Amygdala (tissue), 56 donors: Measurements from ENCODE around the gene KRTAP10-5.
A peak's percentile ranks its signal among the peaks of the same experiment; 100 is the strongest.
"Not testable (repeated sequence)": the region's sequence is repeated elsewhere in the genome, so short reads cannot be mapped to it uniquely, and the experiment has no call there.

Source experiments
- DNase-seq, 56 donors: peaks; one replicate each; lab custom pipeline; 2025; lab: John Stamatoyannopoulos, UW

Gene KRTAP10-5, protein sequence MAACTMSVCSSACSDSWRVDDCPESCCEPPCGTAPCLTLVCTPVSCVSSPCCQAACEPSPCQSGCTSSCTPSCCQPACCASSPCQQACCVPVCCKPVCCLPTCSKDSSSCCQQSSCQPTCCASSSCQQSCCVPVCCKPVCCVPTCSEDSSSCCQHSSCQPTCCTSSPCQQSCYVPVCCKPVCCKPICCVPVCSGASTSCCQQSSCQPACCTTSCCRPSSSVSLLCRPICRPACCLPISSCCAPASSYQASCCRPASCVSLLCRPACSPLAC

DNA sequence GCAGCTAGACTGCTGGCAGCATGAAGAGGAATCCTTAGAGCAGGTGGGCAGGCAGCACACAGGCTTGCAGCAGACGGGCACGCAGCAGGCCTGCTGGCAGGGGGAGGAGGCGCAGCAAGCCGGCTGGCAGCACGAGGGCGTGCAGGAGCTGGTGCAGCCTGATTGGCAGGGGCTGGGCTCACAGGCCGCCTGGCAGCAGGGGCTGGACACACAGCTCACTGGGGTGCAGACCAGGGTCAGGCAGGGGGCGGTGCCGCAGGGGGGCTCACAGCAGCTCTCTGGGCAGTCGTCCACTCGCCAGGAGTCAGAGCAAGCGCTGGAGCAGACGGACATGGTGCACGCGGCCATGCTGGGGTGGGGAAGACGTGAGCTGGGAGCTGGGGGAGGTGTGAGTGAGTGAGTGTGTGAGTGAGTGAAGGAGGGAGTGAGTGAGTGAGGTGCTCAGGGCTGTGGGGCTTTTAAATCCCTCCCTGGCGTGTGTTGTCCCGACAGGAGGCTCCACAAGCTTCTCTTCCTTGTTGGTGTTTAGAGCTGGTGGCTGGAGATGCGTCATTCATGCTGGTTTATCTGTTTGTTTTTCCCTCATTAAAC is at the start of gene KRTAP10-5:
TSS of gene KRTAP10-5 (minus strand) at position 374 of the 591 bp plus-strand sequence. CDS start at position 348, 26 bp downstream.
- DNase-seq = peak in 3 of 56 donors; percentile 5 to 52 (median 18)

DNA sequence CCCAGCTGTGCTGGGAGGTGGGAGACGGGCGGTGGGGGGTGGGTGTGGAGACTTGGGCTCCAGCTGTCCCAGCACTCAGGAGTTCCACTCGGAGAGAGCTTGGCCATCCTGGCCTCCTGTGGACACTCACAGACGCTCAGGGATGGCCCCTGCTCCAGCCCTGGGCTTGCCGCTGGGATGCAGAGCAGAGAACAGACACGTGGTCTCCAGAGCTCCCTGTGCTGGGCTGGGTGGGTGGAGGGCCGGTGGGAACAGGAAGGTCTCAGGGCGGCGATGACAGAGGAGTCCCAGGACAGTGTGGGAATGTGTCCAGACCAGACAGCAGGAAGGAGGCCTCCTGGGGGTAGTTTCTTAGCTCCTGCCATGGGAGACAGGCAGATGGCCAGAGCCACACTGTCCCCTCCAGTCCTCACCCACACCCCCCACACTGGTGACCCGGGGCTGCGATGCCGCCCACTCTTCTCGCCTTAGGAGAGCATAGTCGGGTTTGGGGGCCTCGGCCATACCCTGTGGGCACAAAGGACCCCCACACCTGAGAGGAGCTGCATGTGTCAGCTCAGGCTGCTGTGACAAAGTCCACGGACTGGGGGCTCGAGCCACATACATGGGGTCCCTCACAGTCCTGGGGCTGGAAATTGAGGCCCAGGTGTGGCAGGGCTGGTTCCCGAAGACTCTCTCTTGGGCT is 48.4 kb upstream of the KRTAP10-5 start:
- DNase-seq = no peak

DNA sequence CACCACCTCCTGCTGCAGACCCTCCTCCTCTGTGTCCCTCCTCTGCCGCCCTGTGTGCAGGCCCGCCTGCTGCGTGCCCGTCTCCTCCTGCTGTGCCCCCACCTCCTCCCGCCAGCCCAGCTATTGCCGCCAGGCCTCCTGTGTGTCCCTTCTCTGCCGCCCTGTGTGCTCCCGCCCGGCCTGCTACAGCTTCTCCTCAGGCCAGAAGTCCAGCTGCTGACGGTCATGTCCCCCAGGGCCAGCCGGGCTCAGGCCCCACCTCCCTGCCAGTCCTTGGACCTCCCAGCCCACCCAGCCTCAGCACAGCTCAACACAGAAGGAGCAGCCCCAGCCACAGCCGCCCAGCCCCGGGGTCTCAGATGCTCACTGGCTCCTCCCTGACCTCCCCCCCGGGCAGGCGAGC is 47.4 kb upstream of the KRTAP10-5 start:
- not testable (repeated sequence) for DNase-seq

DNA sequence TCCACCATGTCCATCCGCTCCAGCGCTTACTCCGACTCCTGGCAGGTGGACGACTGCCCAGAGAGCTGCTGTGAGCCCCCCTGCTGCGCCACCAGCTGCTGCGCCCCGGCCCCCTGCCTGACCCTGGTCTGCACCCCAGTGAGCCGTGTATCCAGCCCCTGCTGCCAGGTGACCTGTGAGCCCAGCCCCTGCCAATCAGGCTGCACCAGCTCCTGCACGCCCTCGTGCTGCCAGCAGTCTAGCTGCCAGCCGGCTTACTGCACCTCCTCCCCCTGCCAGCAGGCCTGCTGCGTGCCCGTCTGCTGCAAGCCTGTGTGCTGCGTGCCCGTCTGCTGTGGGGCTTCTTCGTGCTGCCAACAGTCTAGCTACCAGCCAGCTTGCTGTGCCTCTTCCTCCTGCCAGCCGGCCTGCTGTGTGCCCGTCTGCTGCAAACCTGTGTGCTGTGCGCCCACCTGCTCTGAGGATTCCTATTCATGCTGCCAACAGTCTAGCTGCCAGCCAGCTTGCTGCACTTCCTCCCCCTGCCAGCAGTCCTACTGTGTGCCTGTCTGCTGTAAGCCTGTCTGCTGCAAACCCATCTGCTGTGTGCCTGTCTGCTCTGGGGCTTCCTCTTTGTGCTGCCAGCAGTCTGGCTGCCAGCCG is 46.9 kb upstream of the KRTAP10-5 start:
- DNase-seq = not testable (repeated sequence)

DNA sequence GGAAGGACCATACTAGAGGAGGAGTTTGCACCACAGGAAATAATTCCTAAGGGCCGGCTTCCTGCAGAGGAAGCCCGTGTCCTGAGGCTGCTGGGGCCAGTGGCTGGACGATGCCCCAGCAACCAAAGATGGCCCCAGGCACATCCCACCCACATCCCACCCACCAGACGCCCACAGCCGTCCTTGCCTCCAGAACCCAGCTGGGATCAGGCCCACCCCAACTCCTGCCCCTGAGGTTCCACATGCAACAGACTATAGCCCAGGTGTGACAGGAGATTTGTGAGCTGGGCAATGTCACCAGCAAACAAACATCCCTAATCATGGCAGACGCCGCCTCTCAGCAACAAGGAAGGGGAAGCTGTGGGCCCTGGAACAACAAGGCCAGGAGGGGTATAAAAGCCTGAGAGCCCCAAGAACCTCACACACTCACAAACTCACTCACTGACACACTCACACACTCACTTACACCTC is 46.3 kb upstream of the KRTAP10-5 start, which contains the start of gene KRTAP10-9:
TSS of gene KRTAP10-9 (plus strand) at position 421 of the 471 bp plus-strand sequence. CDS start 79 bp downstream, outside the sequence.
- no peak for DNase-seq

DNA sequence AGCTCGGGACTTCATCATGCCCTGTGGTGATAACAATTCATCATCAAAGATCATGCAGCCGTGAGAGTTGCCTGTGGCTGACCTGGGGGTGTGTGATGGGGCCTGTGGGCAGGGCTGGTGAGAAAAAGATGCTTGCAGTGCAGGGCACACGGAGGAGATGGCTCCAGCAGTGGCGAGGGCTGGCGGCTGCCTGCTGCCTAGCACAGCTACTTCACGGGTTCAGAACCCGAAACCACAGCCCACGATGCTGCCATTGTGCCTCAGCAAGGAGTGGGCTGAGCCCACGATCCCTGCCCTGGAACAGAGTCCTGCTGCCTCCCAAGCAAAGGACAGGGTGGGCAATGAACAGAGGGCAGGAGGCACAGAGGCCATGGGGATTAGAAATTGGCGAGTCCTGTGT is 45.9 kb upstream of the KRTAP10-5 start:
- DNase-seq = no peak

DNA sequence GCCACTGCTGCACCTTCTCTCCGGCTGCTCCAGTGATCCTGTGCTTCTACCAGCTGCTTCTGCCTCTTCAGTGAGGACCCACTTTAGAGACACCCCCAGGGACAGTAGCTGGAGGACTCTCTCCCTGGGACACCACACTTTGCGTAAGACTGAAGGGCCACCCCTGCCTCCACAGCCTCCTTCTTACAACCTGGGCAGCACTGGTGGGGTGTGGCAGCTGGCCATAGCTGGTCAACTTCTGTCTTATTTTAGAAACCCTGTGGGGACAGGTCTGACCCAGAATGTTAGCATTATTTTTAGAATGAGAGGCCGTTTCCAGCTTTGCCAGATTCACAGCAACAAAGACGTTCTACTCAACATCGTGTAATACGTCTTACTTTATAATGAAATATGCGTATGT is 45.4 kb upstream of the KRTAP10-5 start:
- DNase-seq = no peak

DNA sequence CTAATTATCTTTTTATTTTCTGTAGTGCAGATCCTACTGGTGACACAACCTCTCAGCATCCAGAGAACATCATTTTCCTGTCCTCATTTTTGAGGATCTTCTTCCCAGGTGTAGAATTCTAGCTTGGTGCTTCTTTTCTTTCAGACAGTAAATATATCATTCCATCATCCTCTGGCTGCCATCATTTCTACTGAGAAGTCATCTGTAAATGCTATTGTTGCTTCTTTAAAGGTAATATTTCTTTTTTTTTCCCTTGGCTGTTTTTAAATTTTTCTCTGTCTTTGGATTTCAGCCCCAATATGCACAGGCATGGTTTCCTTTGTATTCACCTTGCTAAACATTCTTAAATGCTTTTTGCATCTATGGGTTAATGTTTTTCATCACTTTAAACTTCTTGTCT is 43.2 kb upstream of the KRTAP10-5 start:
- DNase-seq = no peak

DNA sequence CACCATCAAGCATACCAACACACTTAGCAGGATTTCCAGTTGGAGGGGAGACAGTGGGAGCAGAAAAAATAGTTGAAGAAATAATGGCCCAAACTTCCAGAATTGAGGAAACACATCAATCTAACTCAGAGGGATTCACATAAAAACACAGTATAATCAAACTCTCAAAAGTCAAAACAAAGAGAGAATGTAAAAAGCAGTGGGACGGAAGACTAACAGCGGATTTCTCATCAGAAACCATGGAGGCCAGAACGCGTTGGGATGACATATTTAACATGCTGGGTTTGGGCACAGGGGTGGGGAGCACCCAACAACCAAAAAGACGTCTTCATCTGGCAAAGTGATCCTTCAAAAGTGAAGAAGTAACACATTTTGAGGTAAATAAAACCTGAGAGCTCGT is 39.5 kb upstream of the KRTAP10-5 start:
- DNase-seq = no peak

DNA sequence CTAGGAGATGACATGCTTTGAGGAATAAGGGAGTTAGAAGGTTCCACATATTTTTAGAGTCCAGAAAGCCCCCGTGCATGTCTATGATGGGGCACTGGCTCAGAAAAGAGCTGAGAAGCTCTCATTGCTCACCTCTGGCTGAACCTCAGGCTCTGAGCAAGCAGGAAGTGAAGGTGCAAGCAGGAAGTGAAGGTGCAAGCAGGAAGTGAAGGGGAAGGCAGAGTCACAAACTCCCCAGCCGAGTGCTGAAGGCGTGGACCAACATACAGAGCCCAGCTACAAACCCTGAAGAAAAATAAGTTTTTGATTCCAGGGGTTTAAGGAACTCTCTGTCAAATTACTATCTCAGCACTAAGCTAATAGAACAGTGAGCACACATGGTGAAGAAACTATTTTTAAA is 38.5 kb upstream of the KRTAP10-5 start:
- no peak for DNase-seq

DNA sequence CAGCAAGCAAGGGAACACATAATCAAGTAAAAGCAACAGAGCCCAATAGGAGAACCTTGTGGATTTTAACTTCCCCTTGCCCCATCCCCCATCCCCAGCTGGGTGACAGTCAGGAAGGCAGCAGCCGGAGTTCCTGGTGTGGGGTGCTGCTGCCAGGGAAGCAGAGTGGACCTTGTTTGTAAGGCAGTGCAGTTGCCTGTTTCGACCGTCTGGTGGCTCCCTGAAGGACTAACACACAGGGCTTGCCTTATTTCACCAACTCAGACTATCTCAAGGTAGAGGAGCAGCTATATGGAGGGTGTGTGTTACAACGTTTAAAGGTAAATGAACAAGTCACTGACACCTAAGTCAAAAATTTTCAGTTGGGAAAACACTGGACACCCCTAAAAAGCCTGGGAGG is 38.1 kb upstream of the KRTAP10-5 start:
- DNase-seq = peak in 1 of 56 donors; percentile 8

DNA sequence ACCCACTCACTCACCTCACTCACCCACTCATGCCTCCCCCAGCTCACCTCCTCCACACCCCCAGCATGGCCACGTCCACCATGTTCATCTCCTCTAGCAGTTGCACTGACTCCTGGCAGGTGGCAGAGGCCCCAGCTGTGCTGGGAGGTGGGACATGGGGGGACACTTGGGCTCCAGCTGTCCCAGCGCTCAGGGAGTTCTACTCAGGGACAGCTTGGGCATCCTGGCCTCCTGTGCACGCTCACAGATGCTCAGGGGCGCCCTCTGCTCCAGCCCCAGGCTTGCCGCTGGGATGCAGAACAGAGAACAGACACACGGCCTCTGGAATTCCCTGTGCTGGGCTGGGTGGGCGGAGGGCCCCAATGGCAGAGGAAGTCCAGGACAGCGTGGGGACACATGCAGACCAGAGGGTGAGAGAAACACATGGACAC is 36.7 kb upstream of the KRTAP10-5 start:
- DNase-seq = no peak

DNA sequence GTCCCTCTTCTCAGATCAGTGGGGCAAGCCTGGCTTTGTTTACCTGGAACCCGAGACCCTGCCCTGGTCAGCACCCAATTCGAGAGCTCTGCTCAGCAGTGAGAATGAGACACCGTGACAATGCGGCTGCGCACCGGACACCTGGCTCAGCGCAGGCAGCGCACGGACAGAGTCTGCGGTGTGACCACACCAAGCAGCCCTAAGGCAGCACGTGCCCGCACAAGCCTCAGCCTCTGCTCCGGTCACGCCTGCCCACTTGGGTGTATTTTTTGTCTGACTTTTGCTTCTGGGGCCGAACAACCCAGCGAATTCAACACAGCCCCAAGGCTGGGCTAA is 36.2 kb upstream of the KRTAP10-5 start:
- DNase-seq = no peak

DNA sequence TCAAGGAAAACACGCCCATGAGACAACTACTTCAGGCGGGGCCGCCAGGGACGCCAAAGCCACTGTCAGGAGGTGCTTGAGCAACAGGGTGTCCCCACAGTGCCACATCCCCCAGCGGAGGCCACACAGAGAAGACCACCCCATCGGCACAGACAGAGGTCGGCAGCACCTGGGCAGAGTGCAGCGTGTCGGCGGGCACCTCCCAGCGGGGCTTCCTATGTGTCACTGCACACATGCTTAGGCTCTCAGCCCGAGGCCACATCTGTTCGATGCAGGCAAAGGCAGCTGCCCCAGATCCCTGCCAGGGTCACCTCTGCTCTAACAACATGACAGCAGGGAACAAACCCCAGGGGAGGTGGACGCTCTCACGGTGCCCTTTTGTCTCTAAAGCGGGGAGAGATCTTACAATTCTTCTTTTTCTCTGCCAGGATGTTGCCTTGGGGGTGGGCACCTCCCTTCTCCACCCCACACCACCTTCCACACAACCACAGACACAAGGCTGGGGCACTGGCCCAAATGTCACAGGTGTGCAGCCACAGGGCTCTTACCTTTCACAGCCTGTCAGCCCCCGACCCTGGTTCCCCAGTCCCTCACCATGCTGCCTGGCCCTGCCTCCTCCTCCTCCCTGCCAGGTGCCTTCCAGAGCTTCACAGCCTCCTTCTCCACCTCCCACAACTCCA is 35.6 kb upstream of the KRTAP10-5 start:
- DNase-seq = no peak

DNA sequence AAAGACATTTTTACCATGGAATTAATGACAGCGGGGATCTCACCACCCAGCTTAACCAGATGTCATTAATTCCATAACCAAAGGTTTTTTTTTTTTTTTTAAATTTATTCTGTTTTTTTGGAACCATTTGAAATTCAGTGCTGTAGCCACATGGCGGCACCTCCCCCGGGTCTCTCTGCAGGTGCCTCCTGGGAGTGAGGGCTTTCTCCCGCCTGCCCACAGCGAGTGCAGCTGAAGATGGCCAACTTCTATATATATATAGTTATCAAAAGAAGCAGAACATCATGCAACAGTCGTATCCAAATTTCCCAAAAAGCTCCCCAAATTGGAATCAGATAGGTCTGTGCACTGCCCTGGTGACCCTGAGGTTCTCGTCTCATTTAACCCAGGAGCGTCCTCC is 35.1 kb upstream of the KRTAP10-5 start:
- no peak for DNase-seq

DNA sequence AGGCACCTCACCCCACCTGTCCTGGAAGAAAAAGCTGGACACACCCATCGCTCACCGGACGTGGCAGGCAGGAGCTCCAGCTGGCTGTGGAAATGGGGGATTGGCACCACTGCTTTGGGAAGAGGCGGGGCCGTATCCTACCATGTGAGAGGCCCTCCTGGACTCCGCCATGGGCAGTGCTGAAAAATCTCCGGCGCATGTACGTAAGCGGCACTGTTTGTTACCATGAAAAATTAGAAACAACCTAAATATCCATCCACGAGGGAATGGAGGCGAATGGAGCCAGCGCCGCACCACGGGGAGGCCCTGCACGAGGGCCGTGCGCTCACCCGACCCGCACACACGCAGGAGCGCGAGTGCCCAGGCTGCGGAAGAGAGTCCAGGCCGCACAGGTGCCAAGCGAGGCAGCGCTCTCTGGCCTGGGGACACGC is 34.6 kb upstream of the KRTAP10-5 start:
- DNase-seq = no peak

DNA sequence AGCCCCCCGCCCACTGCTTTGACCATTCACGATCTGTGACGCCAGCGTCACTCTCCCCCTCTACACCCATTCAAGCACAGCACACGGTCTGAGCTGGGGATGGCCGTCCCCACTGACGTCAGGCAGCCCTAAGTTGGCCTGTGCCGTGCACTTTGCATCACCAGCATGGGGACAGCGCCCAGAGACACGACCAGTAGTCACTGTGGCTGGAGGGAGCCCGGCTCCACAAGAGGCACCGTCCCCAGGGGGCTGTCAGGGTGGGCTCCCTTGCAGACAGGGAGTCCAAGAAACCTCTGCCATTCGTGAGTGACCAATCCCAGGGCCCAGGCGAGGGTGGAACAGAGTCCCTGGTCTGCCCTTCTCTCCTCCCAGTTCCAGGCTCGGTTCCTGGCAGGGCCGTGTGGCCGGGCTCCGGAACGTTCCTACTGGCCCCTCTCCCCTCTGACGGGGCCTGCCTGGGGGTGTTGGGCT is 33.8 kb upstream of the KRTAP10-5 start:
- DNase-seq = no peak

DNA sequence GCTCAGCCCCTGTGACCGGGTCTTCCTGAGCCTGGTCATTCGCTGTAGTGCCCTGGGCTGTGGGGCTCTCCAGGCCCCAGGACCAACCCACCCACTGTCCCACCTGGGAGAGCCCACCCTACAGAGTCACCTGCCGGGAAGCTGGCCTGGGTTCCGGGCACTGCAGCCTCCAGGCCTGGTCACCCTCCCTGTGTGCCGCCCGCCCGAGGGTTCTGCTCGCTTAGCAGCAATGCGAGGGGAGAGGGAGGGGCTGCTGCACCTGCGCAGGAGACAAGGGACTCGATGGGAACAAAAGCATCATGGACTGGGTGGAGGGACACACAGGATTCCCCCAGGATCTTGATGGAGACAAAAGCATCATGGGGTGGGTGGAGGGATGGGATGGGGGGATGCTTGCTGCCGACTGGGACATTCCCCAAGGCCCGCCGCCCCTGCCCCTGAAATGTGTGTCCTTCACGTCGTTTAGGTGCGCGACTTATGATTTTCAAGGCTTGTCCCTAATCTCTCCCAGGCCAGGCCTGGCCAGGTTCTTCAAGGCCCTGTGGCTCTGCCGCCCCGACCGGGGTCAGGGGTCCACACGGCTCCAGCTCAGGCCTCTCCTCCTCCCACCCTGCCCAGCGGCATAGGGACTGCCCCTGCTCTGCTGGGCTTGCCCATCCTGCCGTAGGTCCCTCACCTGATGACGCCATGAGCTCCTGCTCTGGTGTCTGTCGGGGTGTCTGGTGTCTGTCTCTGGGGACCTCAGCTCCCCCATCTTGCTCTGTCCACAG is 33.2 kb upstream of the KRTAP10-5 start:
- no peak for DNase-seq

DNA sequence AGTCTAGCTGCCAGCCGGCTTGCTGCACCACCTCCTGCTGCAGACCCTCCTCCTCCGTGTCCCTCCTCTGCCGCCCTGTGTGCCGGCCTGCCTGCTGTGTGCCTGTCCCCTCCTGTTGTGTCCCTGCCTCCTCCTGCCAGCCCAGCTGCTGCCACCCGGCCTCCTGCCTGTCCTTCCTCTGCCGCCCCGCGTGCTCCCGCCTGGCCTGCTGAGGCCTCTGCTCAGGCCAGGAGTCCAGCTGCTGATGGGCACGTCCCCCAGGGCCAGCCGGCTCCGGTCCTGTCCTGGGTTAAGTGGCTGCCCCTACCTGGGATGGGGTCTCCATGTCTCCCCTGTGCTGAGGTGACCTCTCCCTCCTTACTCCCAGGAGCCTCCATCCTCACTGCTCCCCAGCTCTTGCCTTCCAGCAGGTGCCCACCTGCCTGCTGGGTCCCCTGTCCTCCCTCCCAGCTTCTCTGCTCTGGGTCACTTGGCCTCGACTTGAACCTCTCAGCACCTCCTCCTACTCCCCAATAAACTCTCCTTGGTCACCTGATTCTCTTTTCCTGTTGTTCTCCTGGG is 32.3 kb upstream of the KRTAP10-5 start:
- no peak for DNase-seq
